IPS DF 19.7 (cell line): ENCODE measurements around the gene GABRR3.

Source experiments
- DNase-seq: peaks from one replicate; pipeline ENCODE4 v3.0.0-alpha.2; 2013; ENCODE audit warnings: low read depth, low spot score

Gene GABRR3

DNA sequence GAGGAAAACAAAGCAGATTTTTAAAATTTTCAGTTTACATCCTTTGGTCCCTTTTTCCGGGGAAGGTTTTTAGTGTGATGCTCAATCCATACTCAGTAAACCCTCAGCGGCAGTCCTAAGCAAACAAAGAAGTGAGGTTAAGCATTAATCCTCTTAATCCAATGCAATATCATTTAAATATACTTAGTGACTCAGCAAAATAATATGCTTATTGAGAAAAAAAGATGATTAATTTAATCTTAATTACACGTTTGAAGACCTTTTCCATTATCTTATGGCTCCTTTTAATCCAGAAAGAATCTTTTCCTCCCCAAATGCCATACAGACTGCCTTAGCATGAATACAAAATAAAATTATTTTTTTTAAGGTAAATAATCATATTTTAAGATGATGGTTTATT, at the start of gene GABRR3:
Gene GABRR3 (minus strand): TSS at position 108 of the 400 bp plus-strand sequence. CDS start 328 bp downstream, outside the sequence.
- DNase-seq: no peak

- DNase-seq: no peak
Observed at GRCh38 chr3:98073486-98073885, 38.4 kb upstream of the GABRR3 start.

- no peak for DNase-seq
Observed at GRCh38 chr3:98070840-98071239, 35.7 kb upstream of the GABRR3 start.

- no peak for DNase-seq
Observed at GRCh38 chr3:98068824-98069223, 33.7 kb upstream of the GABRR3 start.

DNA sequence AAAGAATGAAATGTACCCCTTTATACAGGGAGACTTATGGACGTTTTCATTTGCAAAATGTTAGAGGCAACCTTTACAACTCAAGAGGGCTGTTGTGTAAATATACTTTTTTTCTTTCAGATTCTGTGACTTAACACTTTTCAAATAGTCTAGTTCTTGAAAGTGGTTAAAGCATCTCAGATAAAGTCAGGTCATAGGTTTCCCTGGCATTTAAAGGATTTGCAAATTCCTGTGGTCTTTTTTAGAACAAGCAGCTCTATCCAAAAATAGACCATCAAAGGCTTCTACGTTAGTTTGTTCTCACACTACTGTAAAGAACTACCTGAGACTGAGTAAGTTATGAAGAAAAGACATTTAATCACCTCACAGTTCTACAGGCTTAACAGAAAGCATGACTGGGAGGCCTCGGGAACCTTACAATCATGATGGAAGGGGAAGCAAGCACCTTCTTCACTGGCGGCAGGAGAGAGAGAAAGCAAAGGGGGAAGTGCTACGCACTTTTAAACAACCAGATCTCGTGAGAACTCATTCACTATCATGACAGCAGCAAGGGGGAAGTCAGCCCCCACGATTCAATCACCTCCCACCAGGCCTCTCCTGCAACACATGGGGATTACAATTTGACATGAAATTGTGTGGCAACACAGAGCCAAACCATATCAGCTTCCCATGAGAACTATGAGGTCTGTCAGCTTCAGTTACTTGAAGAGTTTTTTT, 23.3 kb upstream of the GABRR3 start:
- DNase-seq: no peak

DNA sequence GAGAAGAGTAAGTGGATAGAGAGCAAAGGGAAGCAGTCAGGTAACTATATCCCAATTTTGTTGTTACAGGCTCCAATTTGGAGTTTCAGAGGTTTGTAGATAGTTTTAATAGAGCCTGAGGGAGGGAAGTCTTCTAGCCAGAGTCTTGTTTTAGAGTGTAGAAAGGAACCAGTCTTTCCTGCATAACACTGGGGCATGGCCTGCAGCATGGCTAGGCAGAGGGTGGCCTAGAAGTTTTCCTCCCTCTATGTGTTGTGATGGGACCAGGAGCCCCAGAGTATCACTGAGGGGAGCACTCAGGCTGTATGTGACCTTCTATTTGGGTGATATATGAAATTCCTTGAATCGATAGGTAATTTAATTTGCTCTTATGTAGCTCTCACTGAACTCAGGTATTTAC, 22.5 kb upstream of the GABRR3 start:
- DNase-seq: no peak

- DNase-seq: no peak
Observed at GRCh38 chr3:98056035-98056434, 20.9 kb upstream of the GABRR3 start.

DNA sequence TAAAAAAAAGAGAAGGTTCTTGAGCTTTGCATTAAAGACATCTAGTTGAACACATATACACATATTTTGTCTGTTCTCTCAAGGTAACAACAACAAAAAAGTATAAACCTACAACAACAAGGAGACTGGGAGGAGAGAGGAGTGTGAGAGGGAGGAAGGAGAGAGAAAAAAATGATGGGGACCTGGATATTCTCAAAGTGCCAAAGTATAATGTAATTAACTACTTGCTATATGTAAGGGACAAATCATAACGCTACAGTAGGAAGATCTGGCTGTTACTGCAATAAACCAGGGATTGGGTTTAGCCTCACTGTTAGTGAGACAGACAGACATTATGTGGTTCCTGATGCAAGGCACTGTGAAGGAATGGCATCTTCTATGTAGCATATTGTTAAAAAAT, 14.2 kb upstream of the GABRR3 start:
- no peak for DNase-seq

GRCh38 chr3:98048586-98048985, 13.5 kb upstream of the GABRR3 start:
- no peak for DNase-seq

- DNase-seq: no peak
Observed at GRCh38 chr3:98041350-98041749, 6.2 kb upstream of the GABRR3 start.

DNA sequence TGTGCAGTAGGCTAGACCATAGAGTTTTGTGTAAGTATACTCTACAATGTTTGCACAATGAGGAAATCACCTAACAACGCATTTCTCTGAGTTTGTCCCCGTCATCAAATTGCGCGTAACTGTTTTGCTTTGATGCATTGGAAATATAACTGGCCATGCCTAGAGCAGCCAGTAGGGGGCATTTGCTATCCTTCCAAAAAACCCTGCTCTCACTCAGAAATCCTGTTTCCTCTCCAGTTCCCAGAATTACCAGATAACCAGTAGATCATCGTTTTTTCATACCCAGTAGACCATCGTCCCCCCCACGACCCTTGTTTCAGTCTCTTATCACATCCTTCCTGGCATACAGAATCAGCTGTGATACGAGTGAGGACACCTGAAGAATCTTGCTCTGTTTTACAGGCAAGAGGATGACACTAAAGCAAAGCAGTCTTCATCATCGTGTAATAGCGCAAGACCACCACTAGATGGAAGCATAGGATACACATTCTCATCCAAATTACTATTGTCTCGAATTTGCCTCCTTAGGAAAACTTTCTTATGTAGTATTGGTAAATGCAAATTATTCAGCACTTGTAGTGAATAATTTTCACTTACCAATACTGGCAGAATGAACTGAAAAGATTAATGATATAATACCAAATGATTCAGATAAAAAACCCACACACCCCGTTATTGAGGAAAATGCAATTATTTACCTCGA, 4.4 kb upstream of the GABRR3 start:
- DNase-seq: no peak

DNA sequence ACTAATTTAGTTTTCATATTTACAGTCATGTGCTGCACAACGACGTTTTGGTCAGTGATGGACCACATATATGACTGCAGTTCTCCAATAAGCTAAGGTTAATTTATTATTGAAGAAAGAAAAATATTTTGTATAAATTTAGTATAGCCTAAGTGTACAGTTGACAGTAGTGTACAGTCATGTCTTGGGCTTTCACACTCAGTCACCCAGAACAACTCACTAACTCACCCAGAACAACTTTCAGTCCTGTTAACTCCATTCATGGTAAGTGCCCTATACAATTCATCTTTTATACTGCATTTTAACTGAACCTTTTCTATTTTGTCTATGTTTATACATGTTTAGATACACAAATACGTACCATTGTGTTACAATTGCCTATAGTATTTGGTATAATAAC, 3.8 kb upstream of the GABRR3 start:
- no peak for DNase-seq

- no peak for DNase-seq
Observed at GRCh38 chr3:98038286-98038685, 3.2 kb upstream of the GABRR3 start.

DNA sequence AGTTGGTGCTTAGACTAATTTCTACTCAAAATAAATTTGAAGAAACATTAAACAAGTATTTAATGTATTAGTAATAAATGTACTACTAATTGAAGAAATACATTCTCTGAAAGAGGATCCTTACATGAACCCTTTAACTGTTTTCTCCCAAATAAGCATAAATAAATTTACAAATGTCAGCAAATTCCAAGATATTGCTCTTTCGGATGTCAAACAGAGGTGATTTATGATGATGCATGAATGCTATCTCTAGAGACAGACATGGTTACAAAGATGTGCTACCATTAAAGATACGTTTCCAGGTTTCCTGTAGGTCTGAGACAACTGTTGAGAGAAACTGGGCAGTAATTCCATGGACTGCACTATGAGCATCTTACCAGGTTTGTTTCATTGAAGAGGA, 629 bp downstream of the GABRR3 start:
- no peak for DNase-seq

DNA sequence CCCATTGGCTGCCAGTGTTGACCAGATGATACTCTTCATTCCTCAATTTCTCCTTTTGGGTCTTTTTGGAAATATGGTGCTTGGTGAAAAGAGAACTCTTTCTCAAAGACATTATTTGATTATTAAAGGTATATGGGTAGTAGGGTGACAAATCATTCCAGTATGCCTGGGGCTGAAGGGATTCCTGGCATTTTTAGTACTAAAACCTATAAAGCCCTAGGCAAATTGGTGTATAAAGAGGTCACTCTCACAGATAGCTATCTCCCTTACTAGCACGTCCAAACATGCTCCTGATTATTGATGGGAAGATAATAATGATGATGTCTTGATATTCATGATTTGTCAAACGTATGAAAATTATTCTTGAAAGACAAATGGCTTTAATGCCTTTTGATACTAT, 1.1 kb downstream of the GABRR3 start:
- no peak for DNase-seq

GRCh38 chr3:98032904-98033303, 2.2 kb downstream of the GABRR3 start:
- no peak for DNase-seq

DNA sequence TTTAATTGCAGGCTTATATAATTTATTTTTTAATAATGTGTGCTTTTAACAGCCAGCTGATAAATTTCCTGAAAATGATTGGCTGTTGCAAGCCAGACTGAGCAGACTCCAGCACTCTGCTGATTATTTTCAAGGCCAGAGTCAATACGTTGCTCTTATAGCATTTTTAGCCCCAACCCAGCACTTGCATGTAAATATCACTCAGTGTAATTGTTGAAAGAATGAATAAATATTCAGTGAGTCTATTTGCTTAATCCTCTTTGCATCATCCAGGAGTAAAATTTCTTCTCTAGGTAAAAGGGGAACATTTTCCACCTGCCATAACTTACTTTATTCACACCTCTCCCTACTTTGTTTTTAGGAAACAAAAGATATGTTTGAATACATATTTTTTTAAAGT, 2.9 kb downstream of the GABRR3 start:
- no peak for DNase-seq

DNA sequence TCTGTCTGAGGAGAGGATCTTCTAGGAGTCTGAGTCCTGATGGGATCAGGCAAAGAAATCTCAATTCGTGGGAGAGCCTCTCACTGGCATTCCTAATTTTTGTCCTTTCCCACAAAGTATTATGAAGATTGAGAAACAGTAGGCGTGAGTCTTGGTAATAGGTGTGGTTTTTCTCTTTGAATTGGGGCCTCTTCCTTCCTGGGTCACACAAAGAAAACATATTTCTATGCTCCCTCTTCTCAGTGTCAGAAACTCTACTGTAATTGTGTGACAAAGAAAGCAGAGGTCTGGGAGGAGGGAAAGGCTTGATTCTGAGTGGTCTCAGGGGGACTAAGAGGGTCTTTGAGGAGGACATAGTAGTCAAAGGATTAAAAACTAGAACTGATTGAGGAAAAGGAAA, 6.0 kb downstream of the GABRR3 start:
- DNase-seq: no peak

DNA sequence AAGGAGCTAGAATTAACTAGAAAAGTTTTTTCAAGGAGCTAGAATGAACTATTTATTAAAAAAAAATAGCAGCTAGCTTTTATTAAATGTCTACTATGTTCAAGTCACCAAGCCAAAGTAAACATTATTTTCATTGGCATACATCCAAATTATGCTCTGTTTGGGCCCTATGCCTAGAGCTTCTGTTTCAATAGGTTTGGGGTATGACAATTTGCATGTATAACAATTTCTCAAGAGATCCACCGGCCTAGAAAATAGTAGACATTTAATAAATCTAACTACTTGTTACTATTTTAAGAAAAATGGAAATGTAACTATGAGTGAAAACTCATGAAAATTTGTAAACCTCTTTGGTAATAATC, 8.0 kb downstream of the GABRR3 start:
- DNase-seq: no peak

DNA sequence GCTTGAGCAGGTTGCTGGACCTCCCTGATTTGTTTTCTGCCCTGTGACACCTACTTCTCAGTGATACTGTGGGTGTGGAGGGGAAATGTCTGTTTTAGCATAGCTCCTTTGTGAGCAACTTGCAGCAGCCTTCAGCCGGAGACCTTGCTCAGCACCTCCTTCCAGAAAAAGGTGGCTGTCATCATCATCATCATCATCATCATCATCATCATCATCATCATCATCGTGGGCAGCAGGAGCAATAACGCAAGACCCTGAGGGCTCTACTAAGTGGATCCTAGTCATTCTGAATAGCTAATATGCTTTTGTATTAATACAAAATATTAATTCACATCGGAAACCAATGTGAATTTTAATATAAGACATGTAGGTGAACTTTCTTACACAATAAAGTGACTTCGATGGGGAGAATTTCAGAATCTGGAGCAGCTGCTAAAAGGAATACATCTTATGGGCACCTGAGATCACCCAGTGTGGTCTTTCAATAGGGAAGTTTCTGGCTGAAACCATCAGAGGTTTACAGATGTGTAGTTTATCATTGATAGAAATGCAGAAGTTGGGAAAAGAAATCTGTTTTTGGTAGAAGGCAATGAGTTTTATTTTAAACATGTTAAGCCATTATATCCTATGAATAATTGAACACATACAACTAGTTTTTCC, 8.6 kb downstream of the GABRR3 start:
- no peak for DNase-seq

DNA sequence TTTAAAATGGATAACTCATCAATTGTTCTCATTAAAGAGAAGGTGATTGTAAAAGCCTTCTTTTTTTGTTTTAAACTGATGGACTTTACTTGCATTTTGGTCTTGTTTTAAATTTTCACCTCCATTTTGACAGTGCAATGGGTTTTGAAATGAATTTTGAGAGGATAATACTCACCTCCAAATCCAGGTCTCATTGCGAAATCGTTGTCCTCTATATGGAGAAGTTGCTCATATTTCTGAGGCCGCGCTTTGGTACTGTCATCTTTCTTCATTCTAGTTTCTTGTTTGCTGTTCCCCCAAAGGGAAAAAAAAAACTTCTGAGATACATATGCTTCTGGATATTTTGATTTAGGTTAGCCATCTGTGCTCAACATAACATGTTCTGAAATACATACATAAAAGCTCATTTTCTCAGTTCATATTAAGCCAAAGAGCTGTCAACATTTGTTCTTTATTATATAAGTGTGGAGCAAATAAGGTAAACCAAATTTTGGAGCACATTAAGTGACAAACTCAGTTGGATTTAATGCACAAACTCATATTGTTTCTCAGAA, 9.6 kb downstream of the GABRR3 start:
- no peak for DNase-seq

- DNase-seq: no peak
Observed at GRCh38 chr3:98022978-98023820, 11.9 kb downstream of the GABRR3 start.
